Mesendoderm (in vitro differentiated cells): ENCODE data around the gene HID1.

ENCODE experiments used
- DNase-seq: peaks from one replicate; pipeline ENCODE4 v3.0.0; 2013
- H2AK5ac ChIP-seq: 2 replicates; pipeline ENCODE4 v1.6.1; 2013; ENCODE audit warnings: low read length, inconsistent platforms
- H2BK120ac ChIP-seq: 2 replicates; pipeline ENCODE4 v1.6.1; 2013; ENCODE audit warnings: low read depth, mild to moderate bottlenecking, low read length, moderate library complexity, mixed read lengths
- H2BK15ac ChIP-seq: replicated peaks from 2 replicates; pipeline ENCODE4 v1.6.1; 2013; ENCODE audit warnings: low read depth, mild to moderate bottlenecking, moderate library complexity
- H2BK5ac ChIP-seq: 2 replicates; pipeline ENCODE4 v1.6.1; 2013; ENCODE audit warnings: low read length, inconsistent platforms
- H3K18ac ChIP-seq: 2 replicates; pipeline ENCODE4 v1.6.1; 2013; ENCODE audit warnings: mild to moderate bottlenecking, low read length, mixed read lengths
- H3K23ac ChIP-seq: one replicate; pipeline ENCODE4 v1.6.1; 2013; ENCODE audit warnings: low read length
- H3K27ac ChIP-seq: 2 replicates; pipeline ENCODE4 v1.5.1; 2013; ENCODE audit warnings: low read depth, mild to moderate bottlenecking, inconsistent platforms, low read length, moderate library complexity
- H3K27me3 ChIP-seq: 2 replicates; pipeline ENCODE4 v1.6.1; 2013; ENCODE audit warnings: low read length, control low read depth, mild to moderate bottlenecking, inconsistent platforms; ENCODE audit not compliant: insufficient read depth, poor library complexity
- H3K36me3 ChIP-seq: 2 replicates; pipeline ENCODE4 v1.6.1; 2013; ENCODE audit warnings: low read length, inconsistent platforms; ENCODE audit not compliant: control insufficient read depth, insufficient read depth
- H3K4ac ChIP-seq: one replicate; pipeline ENCODE4 v1.6.1; 2013; ENCODE audit warnings: low read depth, mild to moderate bottlenecking, low read length, moderate library complexity
- H3K4me1 ChIP-seq: 2 replicates; pipeline ENCODE4 v1.6.1; 2013; ENCODE audit warnings: low read depth, low read length, inconsistent platforms; ENCODE audit not compliant: control insufficient read depth
- H3K4me2 ChIP-seq: 2 replicates; pipeline ENCODE4 v1.6.1; 2013; ENCODE audit warnings: low read length
- H3K4me3 ChIP-seq: 2 replicates; pipeline ENCODE4 v1.5.1; 2013; ENCODE audit warnings: mild to moderate bottlenecking, low read length
- H3K56ac ChIP-seq: one replicate; pipeline ENCODE4 v1.6.1; 2013; ENCODE audit warnings: low read length
- H3K79me1 ChIP-seq: 2 replicates; pipeline ENCODE4 v1.6.1; 2013; ENCODE audit warnings: low read length, inconsistent platforms
- H3K79me2 ChIP-seq: 2 replicates; pipeline ENCODE4 v1.6.1; 2013; ENCODE audit warnings: mild to moderate bottlenecking, low read length; ENCODE audit not compliant: control insufficient read depth, insufficient read depth
- H3K9ac ChIP-seq: 2 replicates; pipeline ENCODE4 v1.6.1; 2013; ENCODE audit warnings: low read length, inconsistent platforms
- H4K5ac ChIP-seq: one replicate; pipeline ENCODE4 v1.6.1; 2013; ENCODE audit warnings: low read length
- H4K8ac ChIP-seq: one replicate; pipeline ENCODE4 v1.6.1; 2013; ENCODE audit warnings: low read depth, mild to moderate bottlenecking, control low read depth, low read length, moderate library complexity
- WGBS: extraction: QIAGEN DNeasy Blood & Tissue Kit; methylation state at CpG from one replicate; pipeline ENCODE4 v1.1.7; 2013; ENCODE audit warnings: low lambda C conversion rate, missing lambda C conversion rate; ENCODE audit not compliant: insufficient coverage; ENCODE audit errors: extremely low coverage; 5-methylcytosine and 5-hydroxymethylcytosine counted together

HID1 gene

DNA sequence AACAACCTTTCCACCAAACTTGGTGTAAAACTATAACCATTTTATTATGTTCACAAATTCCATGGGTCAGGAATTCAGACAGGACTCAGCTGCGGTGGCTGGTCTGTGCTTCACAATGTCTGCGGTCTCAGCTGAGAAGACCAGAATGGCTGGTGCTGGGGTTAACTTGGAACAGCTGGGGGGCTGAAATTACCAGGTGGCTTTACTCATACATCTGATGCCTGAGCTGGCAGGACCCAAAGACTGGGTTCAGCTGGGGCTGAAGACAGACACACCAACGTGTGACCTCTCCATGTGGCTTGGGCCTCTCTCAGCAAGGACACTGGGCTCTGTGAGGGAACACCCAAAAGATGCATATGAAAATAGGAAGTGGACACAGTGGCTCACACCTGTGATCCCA is 5.7 kb upstream of the HID1 start:
- Histone ChIP-seq H2BK5ac (no peak overlapping the region), H2BK120ac (no peak overlapping the region), H3K4ac (no peak overlapping the region), H4K8ac (no peak overlapping the region), H3K79me1 (no peaks in the 10 kb centered on the region), H3K56ac (no peak overlapping the region), H3K9ac (no peak overlapping the region), H3K79me2 (no peaks in the 10 kb centered on the region), H3K4me1 (no peaks in the 10 kb centered on the region), H2BK15ac (no peak overlapping the region), H2AK5ac (no peak overlapping the region), H3K18ac (no peak overlapping the region), H3K36me3 (no peaks in the 10 kb centered on the region), H3K4me2 (no peak overlapping the region), H3K23ac (no peak overlapping the region), H3K27me3 (peaks cover under 1% of the 10 kb centered on the region), H4K5ac (no peak overlapping the region), H3K27ac (no peak overlapping the region), H3K4me3 (no peak overlapping the region)
- WGBS = no CpG with 5 or more reads among the region's 3 CpGs
- DNase-seq = no peak

DNA sequence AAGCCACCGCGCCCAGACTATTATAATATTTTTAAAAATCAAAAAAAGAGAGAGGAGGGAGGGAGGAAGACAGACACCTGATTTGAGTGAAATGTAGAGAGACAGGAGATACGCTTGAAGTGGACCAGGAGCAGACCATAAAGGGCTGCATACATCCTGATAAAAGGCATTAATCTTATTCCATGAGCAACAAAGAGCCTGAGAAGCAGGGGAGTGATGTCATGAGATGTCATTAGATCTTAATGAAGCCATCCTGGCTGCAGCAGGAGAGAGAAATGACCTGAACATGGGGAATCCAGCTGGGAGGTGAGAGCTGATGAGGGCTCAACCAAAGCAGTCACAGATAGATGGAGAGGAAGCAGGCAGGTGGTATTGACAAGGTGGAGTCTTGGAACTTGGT is 5.2 kb upstream of the HID1 start:
- peaks cover 4% of the 10 kb centered on the region for H3K27me3 ChIP-seq
- no peaks in the 10 kb centered on the region for H3K79me2 ChIP-seq
- H4K8ac ChIP-seq = no peak overlapping the region
- no peak overlapping the region for H3K4me3 ChIP-seq
- H3K4me1 ChIP-seq = no peaks in the 10 kb centered on the region
- H3K23ac ChIP-seq = no peak overlapping the region
- no peaks in the 10 kb centered on the region for H3K36me3 ChIP-seq
- H4K5ac ChIP-seq = no peak overlapping the region
- H3K9ac ChIP-seq = no peak overlapping the region
- H3K18ac ChIP-seq = no peak overlapping the region
- H3K4me2 ChIP-seq = no peak overlapping the region
- H3K56ac ChIP-seq = no peak overlapping the region
- H3K4ac ChIP-seq = no peak overlapping the region
- DNase-seq = no peak
- H3K79me1 ChIP-seq = no peaks in the 10 kb centered on the region
- no peak overlapping the region for H3K27ac ChIP-seq
- H2BK120ac ChIP-seq = no peak overlapping the region
- H2BK15ac ChIP-seq = no peak overlapping the region
- no peak overlapping the region for H2BK5ac ChIP-seq
- no CpG with 5 or more reads among the region's 3 CpGs for WGBS
- no peak overlapping the region for H2AK5ac ChIP-seq

DNA sequence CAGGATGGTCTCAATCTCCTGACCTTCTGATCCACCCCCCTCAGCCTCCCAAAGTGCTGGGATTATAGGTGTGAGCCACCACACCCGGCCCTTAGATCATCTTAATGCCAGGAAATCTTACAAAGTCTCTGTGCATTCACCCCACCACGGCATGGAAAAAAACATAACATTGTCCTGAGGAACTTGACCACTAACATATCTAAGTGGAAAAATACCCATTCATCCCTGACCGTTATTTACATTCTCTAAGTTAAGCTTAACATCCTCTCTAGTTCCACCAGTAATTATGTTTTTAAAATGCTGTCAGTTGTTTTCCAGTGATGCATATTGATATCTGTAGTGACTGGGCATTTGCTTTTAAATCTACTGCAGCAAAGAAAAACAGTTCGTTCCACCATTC is 3.4 kb upstream of the HID1 start:
- Histone ChIP-seq H2BK5ac (no peak overlapping the region), H4K5ac (no peak overlapping the region), H3K9ac (no peak overlapping the region), H3K56ac (no peak overlapping the region), H3K4me1 (no peaks in the 10 kb centered on the region), H3K79me1 (no peaks in the 10 kb centered on the region), H2BK120ac (no peak overlapping the region), H3K4me2 (no peak overlapping the region), H3K4ac (no peak overlapping the region), H3K36me3 (no peaks in the 10 kb centered on the region), H3K4me3 (no peak overlapping the region), H3K18ac (no peak overlapping the region), H2BK15ac (no peak overlapping the region), H3K23ac (no peak overlapping the region), H3K79me2 (no peaks in the 10 kb centered on the region), H3K27me3 (peaks cover 6% of the 10 kb centered on the region), H2AK5ac (no peak overlapping the region), H3K27ac (no peak overlapping the region), H4K8ac (no peak overlapping the region)
- no peak for DNase-seq
- WGBS = no CpG with 5 or more reads among the region's 4 CpGs

DNA sequence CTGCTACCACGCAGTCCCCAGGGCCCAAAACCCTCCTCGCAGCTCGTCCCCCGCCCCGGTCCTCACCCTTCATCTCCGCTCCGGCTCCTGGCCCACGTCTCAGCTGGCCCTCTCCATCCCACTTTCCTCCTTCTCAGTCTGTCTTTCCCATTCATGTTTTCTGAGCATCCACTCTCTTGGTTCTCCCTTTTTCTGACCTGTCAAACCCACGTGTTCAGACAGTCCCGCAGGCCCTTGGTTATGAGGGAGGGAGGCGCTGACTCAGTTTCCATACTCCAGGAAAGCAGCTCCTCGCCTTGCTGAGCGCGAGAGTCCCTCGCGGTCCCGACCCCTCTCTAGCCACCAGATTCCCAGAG is 392 bp upstream of the HID1 start:
- Histone ChIP-seq H3K27ac (no peak overlapping the region), H2AK5ac (no peak overlapping the region), H2BK5ac (no peak overlapping the region), H3K4ac (no peak overlapping the region), H3K23ac (no peak overlapping the region), H3K9ac (no peak overlapping the region), H3K27me3 (peaks cover 6% of the 10 kb centered on the region), H3K4me3 (no peak overlapping the region), H4K5ac (no peak overlapping the region), H3K36me3 (no peaks in the 10 kb centered on the region), H2BK15ac (no peak overlapping the region), H3K4me2 (no peak overlapping the region), H4K8ac (no peak overlapping the region), H3K56ac (no peak overlapping the region), H2BK120ac (no peak overlapping the region), H3K4me1 (peaks cover 3% of the 10 kb centered on the region), H3K79me1 (no peaks in the 10 kb centered on the region), H3K79me2 (no peaks in the 10 kb centered on the region), H3K18ac (no peak overlapping the region)
- DNase-seq = no peak
- WGBS = no CpG with 5 or more reads among the region's 17 CpGs

DNA sequence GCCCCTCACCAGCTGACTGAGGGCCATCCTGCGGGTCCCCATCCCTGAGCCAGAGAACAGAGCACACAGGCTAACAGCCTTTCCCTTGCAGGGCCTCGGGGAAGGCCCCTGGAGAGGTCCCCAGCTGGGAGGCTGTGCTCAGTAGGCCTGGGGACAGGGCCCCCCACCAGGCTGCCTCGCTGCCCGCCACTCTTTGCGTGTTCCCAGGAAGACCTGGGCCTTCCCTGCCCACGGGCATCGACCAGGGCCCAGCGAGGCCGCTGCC is 785 bp downstream of the HID1 start:
- Histone ChIP-seq H4K5ac (no peak overlapping the region), H3K9ac (peak overlapping the region; percentile 26), H3K56ac (peak overlapping the region; percentile 37), H2BK15ac (no peak overlapping the region), H2BK5ac (no peak overlapping the region), H3K18ac (no peak overlapping the region), H3K4me3 (no peak overlapping the region), H3K4me1 (peaks cover 3% of the 10 kb centered on the region), H4K8ac (no peak overlapping the region), H3K27me3 (peaks cover 6% of the 10 kb centered on the region), H2BK120ac (no peak overlapping the region), H3K36me3 (no peaks in the 10 kb centered on the region), H3K4me2 (peak overlapping the region; percentile 11), H3K79me1 (no peaks in the 10 kb centered on the region), H3K79me2 (no peaks in the 10 kb centered on the region), H3K27ac (no peak overlapping the region), H3K4ac (no peak overlapping the region), H3K23ac (no peak overlapping the region), H2AK5ac (no peak overlapping the region)
- no peak for DNase-seq
- no CpG with 5 or more reads among the region's 9 CpGs for WGBS

DNA sequence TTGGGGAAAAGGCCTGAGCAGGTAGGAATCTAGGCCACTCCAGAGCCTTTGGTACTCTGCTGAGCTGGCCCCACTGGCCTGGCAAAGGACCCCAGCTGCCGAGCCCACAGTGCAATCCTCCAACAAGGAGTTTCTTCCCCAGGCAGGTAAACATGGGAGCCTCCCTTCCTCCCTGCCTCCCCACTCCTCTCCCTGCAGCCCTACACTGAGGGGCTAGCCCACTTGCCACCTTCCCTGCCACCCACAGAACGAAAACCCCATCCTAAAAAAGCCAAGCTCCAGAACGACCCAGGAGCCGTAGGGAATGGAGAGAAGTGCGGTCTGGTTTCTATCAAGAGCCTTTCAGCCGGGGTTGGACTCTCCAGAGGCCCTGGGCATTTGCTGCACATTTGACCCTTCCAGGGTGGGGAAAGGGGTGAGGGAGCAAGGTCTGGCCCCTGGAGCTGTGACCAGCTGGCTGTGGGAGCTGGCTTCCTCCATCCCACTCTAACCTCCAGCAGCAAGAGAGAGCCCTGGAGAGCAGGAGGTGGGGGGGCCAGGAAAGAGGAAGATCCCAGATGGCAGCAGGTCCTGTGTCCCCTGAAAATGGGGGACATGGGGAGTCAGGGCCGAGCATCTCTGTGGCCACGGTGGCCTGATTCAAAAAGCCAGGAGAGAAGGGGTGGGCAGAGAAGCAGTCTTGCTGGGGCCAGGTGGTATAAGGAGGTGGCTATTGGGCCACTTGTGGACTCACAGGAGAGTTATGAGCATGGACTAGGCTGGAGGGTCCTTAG is 1.3 kb downstream of the HID1 start:
- no peak overlapping the region for H2AK5ac ChIP-seq
- DNase-seq = no peak
- no CpG with 5 or more reads among the region's 8 CpGs for WGBS

More for the DNA sequence above, 1.3 kb downstream of the HID1 start:
- H3K79me2 ChIP-seq = no peaks in the 10 kb centered on the region
- peaks cover 6% of the 10 kb centered on the region for H3K27me3 ChIP-seq
- H3K27ac ChIP-seq = no peak overlapping the region
- no peak overlapping the region for H3K23ac ChIP-seq
- no peak overlapping the region for H2BK15ac ChIP-seq
- H2BK120ac ChIP-seq = no peak overlapping the region
- H3K4me1 ChIP-seq = peaks cover 3% of the 10 kb centered on the region
- H3K18ac ChIP-seq = no peak overlapping the region
- H4K8ac ChIP-seq = no peak overlapping the region
- H3K4me3 ChIP-seq = no peak overlapping the region
- H2BK5ac ChIP-seq = no peak overlapping the region
- no peak overlapping the region for H4K5ac ChIP-seq
- H3K56ac ChIP-seq = no peak overlapping the region
- H3K36me3 ChIP-seq = no peaks in the 10 kb centered on the region
- no peak overlapping the region for H3K4me2 ChIP-seq
- no peaks in the 10 kb centered on the region for H3K79me1 ChIP-seq
- H3K4ac ChIP-seq = no peak overlapping the region
- no peak overlapping the region for H3K9ac ChIP-seq
